ENCODE data around the gene SLC9A8.

SLC9A8 gene

GRCh38 chr20:49896204-49896603, 83.6 kb downstream of the SLC9A8 start:
- no peak for FAIRE-seq

- FAIRE-seq: no peak
Measured at GRCh38 chr20:49899541-49900383, 87.1 kb downstream of the SLC9A8 start.

GRCh38 chr20:49901588-49901987, 89.0 kb downstream of the SLC9A8 start:
- no peak for FAIRE-seq

- no peak for FAIRE-seq
Measured at GRCh38 chr20:49904440-49905214, 92.0 kb downstream of the SLC9A8 start.

GRCh38 chr20:49905415-49906091, 92.9 kb downstream of the SLC9A8 start:
- no peak for FAIRE-seq

GRCh38 chr20:49906101-49906604, 93.5 kb downstream of the SLC9A8 start:
- no peak for FAIRE-seq

- FAIRE-seq: no peak
Measured at GRCh38 chr20:49906615-49907154, 94.1 kb downstream of the SLC9A8 start.

GRCh38 chr20:49907405-49908257, 95.0 kb downstream of the SLC9A8 start:
- FAIRE-seq: no peak

GRCh38 chr20:49908258-49908565, 95.6 kb downstream of the SLC9A8 start:
- FAIRE-seq: no peak

GRCh38 chr20:49909499-49910339, 97.1 kb downstream of the SLC9A8 start:
- FAIRE-seq: no peak

GRCh38 chr20:49910340-49910706, 97.7 kb downstream of the SLC9A8 start:
- FAIRE-seq: no peak

- FAIRE-seq: no peak
Measured at GRCh38 chr20:49913399-49914047, 100.9 kb downstream of the SLC9A8 start.

- FAIRE-seq: no peak
Measured at GRCh38 chr20:49914310-49915117, 101.9 kb downstream of the SLC9A8 start.

- no peak for FAIRE-seq
Measured at GRCh38 chr20:49915118-49915379, 102.4 kb downstream of the SLC9A8 start.

- no peak for FAIRE-seq
Measured at GRCh38 chr20:49915380-49916145, 102.9 kb downstream of the SLC9A8 start, which contains the start of gene SPATA2. Gene SPATA2 (minus strand): TSS chr20:49915529. CDS start chr20:49908490, 7,039 bp downstream.

GRCh38 chr20:49916146-49917002, 103.7 kb downstream of the SLC9A8 start:
- no peak for FAIRE-seq

GRCh38 chr20:49918446-49918845, 105.8 kb downstream of the SLC9A8 start:
- FAIRE-seq: no peak

GRCh38 chr20:49919009-49919408, 106.4 kb downstream of the SLC9A8 start:
- no peak for FAIRE-seq

Measured in colon (tissue), 2 donors.